Coronary artery (tissue), 2 donors: ENCODE measurements around the gene CDYL.

ENCODE experiments used
- DNase-seq: peaks from one replicate; pipeline ENCODE4 v3.0.0-alpha.2; 2017; ENCODE audit warnings: low spot score
- H3K27ac ChIP-seq, 2 donors: fragments of 200-600 bp; sonication (generic); one replicate each; pipeline ENCODE4 v1.5.1; 2016 to 2019
- H3K4me3 ChIP-seq: fragments of 200-600 bp; sonication (generic); 2 replicates; pipeline ENCODE4 v1.5.1; 2016; ENCODE audit warnings: mild to moderate bottlenecking, moderate library complexity
- CTCF ChIP-seq: fragments of 200-600 bp; sonication (generic); IDR thresholded peaks from one replicate; pipeline ENCODE4 v1.5.1; 2019; ENCODE audit warnings: antibody characterized with exemption

CDYL gene

DNA sequence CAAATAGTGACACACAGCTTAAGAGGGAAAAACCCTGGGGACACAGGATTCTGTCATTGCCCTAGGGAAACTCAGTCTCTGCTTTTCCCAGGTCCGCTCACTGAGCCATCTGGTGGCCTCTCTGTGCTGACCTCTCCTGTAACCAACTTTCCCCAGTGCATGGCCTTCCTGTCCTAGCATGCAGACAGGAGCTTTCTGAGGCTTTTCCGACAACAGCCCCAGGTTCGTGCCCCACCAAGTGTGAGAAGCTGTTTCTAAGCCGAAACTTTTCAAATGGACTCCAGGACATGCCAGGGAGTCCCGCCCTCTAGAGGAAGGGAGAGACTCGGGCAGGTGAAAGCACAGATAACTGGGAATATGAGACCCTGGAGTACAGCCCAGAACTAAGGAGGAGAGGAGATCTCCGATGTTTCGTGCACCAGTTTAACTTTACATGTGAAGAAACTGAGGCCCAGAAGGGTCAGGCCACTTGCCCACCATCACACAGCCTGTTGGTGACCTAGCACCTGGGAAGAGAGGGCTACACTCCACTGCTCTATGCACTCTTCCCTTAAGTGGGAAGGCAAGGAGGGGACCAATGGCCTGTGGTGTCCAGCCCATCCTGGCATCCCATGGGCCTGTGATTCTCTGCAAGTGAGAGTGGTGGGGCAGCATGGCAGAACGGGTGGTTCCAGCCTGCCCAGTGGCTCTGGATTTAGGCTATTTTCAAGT is 181.5 kb downstream of the CDYL start:
- DNase-seq = peak; percentile 62
- H3K4me3 ChIP-seq = no peak overlapping the region
- no peak for TF ChIP-seq CTCF
- no peak overlapping the region for H3K27ac ChIP-seq

- TF ChIP-seq CTCF = no peak
Measured at GRCh38 chr6:4958624-4959023, 182.4 kb downstream of the CDYL start.

DNA sequence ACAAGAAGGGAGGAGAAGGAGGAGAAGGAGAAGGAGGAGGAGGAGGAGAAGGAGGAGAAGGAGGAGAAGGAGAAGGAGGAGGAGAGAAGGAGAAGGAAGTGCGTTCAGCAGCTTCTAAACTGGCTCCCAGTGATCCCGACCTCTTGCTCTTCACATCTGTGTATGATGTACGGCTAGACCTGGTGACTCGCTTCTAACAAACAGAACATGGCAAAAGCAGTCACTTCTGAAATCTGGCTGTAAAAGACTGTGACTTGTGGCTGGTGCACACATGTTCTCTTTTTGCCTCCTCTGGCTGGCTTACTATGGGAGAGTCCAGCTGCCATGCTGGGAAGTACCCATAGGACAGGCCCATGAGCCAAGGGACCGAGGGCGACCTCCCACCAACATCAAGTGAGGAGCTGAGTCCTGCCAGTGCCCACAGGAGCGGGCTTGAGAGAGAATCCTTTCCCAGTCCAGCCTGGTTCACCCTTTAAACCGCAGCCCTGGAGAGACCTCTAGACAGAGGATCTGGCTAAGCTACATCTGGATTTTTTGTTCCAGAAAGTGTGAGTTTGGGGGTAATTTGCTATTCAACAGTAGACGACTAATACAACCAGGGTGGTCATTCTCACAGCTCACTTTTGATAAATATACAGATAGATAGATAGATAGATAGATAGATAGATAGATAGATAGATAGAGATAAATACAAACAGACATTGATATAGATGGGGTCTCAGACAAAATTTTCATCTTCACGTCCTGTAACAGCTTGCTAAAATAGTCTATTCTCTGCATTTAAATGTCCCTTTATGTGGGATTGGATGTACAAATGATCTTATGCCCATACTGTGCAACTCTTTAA is 185.3 kb downstream of the CDYL start:
- Histone ChIP-seq H3K4me3 (no peak overlapping the region), H3K27ac (no peak overlapping the region)
- no peak for TF ChIP-seq CTCF
- no peak for DNase-seq

More at GRCh38 chr6:4958624-4959023, 182.4 kb downstream of the CDYL start:
- no peak for DNase-seq
- Histone ChIP-seq H3K4me3 (no peak overlapping the region), H3K27ac (no peak overlapping the region)

DNA sequence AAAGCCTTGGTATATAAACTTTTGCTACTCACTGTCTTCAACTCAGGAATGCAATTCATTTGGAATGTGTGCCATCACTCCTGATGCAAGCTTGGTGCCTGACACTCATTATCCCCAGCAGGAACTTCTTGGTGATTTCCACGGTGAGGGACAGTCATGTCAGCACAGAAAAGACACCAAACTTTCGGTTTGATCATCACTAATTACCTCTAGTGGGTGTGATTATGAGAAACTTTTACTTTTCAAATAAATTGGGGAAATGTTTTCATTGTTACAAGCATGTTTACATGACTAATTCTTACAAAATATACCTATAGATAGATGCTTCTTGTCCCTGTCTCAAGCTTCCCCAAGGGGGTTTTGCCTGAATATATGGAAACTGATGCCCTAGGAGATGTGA is 186.7 kb downstream of the CDYL start:
- DNase-seq = no peak
- no peak for TF ChIP-seq CTCF

GRCh38 chr6:4964675-4965561 is 188.7 kb downstream of the CDYL start:
- Histone ChIP-seq H3K27ac (no peak overlapping the region), H3K4me3 (no peak overlapping the region)
- no peak for TF ChIP-seq CTCF
- DNase-seq = peak; percentile 53

More for the DNA sequence above, 186.7 kb downstream of the CDYL start:
- Histone ChIP-seq H3K27ac (no peak overlapping the region), H3K4me3 (no peak overlapping the region)

GRCh38 chr6:4965562-4966389 is 189.6 kb downstream of the CDYL start:
- Histone ChIP-seq H3K4me3 (no peak overlapping the region), H3K27ac (no peak overlapping the region)
- TF ChIP-seq CTCF = no peak
- no peak for DNase-seq
